Activated CD8-positive, alpha-beta memory T cell treated with anti-CD3 and anti-CD28 coated beads for 36 hours (primary cell): ENCODE measurements around the gene STK4. TPM values are rescaled to one million over a fixed set of nuclear protein-coding genes. Genes with fewer than 3 reads are reported as not detected.

ENCODE experiments used
- CTCF ChIA-PET: fragments of 350-600 bp; sonication (Branson Sonifier 250); formaldehyde crosslinking; loops from one replicate; lab custom pipeline; 2021; ENCODE audit warnings: antibody characterized with exemption; lab: Charles Lee
- POLR2A ChIA-PET: fragments of 350-600 bp; sonication (Branson Sonifier 250); formaldehyde crosslinking; loops from one replicate; lab custom pipeline; 2021; ENCODE audit warnings: antibody characterized with exemption; lab: Charles Lee
- total RNA-seq, 2 experiments: library from RNA; stranded (reverse); gene quantifications; one replicate each; pipeline ENCODE4 v1.2.3, GENCODE V29; 2021

Gene STK4
- total RNA-seq, 2 experiments from 2014 or later, result 179 to 190 TPM

DNA sequence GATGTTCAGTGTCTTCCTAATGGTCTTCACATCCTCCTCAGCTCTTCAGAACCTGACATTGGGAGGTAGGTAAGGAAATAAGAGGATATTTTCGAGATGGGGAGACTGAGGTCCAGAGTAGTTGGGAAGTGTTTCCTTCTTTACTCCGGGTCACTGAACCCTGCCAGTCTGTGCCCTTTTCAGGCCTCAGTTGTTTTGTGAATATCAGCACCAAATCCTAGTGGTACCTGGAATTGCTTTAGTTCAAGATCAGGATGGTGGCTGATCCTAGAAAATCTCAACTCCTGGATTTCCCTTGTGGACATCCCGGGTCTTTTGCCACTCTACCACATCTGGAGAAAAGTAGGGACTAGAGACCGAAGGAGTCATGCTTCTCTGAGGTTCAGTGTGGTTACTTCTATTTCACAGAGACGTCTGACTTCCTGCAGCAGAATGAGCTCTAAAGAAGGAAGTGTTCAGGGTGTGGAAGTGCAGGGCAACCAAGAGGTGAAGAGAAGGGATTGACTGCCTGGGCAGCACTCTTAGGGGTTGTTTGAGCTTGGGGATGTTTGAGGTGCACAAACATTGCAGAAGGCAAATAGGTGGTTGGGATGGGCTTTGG, 995 bp downstream of the STK4 start:
- ChIA-PET POLR2A (interaction anchor here (1.4 to 2.5 kb wide), 2 partner anchors 11 to 82 kb away, joined by 7 to 8 read pairs; partner anchors contain the start of gene YWHAB), CTCF (interaction anchor here (0.6 to 2.5 kb wide), 2 partner anchors 11 to 38 kb away, joined by 5 to 8 read pairs; no protein-coding TSS in a partner anchor)

DNA sequence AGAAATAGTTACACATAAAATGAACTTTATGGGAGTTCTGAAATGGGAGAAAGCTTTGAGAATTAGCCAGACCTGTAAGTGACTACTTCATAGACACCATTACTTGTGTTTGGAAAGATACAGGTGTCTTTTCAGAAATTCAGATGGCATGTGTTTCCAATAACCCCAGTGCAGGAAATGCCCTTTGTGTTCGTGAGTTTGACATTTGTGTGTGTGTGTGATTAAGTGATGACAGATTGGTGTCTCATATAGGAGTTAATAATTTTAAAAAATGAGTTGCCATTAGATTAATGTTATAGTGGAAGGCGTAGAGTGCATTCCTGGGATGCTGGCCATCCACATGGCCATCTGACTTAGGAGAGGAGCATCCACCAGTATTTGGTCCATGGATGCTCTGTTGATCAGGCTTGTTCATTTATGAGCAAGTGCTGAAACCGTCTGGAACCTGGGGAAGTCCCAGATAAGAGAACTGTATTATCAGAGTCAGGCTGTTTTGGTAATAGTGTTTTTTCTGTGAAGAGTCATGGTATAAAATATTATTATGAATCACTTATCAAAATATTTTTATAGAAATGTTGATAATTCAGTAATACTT, 3.1 kb downstream of the STK4 start:
- ChIA-PET POLR2A (interaction anchor here (0.7 to 2.0 kb wide), 2 partner anchors 9 to 72 kb away, joined by 3 to 8 read pairs; partner anchors contain the start of gene TOMM34), CTCF (no interaction called here)

DNA sequence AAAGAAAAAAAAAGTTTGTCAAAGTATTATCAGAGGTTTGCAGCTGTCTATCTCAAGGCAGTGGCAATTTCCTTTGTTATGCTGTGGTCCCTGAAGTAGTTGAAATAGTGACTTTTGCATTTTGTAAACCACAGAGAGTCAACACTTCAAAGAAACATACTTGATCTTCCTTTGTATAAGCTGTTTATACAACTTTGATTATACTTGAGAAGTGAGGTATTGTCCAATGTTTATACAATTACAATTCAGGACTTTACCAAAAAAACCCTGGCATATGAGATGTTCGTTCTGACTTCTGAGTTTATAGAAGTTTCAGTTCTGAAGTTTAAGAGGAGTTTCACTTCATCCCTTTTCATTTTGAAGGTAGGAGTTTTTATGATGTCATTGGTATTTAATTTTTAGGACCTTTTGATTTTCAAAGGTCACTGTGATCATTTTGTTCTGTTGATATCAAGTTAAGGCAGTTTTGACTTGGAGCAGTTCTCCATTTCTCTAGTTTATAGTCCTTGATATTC, 4.0 kb downstream of the STK4 start:
- ChIA-PET POLR2A (interaction anchor here (0.6 to 2.0 kb wide), 4 partner anchors 10 to 43 kb away, joined by 3 to 8 read pairs (median 4); partner anchors contain the start of gene TOMM34), CTCF (interaction anchor here (1.3 to 1.5 kb wide), 3 partner anchors 9 to 23 kb away, joined by 4 to 8 read pairs (median 6); partner anchors contain the start of gene TOMM34)

DNA sequence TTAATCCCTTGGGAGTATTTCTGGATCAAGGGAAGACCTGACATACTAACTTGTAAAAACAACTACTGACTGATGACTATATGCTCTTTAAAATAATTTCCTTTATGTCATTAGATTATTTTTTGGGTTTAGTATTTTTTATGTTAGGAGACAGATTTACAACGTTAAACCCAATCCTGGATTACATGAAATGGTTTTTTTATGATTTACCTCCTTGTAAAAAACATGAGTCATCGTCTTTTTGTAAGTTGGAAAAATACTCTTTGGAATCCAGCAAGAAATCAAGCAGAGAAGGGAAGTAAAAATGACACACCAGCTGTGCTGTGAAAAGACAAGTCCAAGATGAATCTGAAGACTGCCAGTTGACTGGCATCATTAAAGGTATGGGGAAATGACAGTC, 6.7 kb downstream of the STK4 start:
- POLR2A ChIA-PET, result no interaction called here

DNA sequence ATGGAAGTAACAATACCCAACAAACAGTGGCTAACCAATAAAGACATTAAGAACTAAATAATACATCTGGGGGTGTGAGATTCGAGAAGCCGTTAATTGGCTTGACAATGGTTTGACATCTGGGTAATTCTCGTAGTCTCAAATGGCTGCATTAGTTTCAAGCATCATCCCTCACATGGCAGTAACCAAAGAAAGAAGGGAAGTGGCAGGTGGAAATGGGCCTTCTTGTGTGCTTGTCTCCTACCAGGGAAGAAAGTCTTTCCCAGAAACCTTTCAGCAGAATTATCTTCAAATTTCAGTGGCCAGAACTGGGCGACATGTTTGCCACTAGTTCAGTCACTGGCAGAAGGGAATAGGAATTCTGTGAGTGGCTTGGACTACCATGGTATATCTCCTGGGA, 10.4 kb downstream of the STK4 start:
- ChIA-PET POLR2A (no interaction called here), CTCF (interaction anchor here (0.5 to 1.3 kb wide), 3 partner anchors 17 to 342 kb away, joined by 3 to 4 read pairs (median 4); no protein-coding TSS in a partner anchor)

More for the DNA sequence above, 6.7 kb downstream of the STK4 start:
- CTCF ChIA-PET, result no interaction called here

DNA sequence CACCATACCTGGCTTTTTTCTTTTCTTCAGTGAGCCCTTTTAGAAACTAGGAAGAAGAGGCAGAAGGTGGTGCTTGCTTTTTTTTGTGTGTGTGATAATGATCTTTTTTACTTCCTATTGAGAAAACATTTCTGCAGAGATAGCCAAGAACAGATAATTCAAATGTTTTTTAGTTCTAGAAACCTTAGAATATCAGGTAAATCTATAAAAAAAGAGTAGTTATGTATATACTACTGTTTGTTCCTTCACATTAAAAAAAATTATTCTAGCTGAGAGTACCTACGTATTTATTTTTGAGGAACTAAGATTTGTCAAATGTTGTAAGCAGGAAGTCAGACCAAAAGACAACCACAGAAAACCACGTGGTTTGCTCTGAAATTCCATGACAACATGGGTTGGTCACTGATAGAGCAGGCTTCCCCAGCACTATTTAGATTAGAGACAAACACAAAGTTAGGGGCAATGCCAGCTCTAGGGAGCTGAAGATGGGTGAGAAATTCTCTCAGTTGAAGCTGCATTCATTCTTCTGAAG, 12.8 kb downstream of the STK4 start:
- ChIA-PET CTCF (interaction anchor here (0.5 to 2.1 kb wide), 3 partner anchors 12 to 1210 kb away, joined by 4 to 8 read pairs (median 5); partner anchors contain the start of gene STK4), POLR2A (interaction anchor here (2.1 to 2.3 kb wide), 2 partner anchors 12 to 19 kb away, joined by 8 to 13 read pairs; partner anchors contain the start of genes STK4 and TOMM34)

DNA sequence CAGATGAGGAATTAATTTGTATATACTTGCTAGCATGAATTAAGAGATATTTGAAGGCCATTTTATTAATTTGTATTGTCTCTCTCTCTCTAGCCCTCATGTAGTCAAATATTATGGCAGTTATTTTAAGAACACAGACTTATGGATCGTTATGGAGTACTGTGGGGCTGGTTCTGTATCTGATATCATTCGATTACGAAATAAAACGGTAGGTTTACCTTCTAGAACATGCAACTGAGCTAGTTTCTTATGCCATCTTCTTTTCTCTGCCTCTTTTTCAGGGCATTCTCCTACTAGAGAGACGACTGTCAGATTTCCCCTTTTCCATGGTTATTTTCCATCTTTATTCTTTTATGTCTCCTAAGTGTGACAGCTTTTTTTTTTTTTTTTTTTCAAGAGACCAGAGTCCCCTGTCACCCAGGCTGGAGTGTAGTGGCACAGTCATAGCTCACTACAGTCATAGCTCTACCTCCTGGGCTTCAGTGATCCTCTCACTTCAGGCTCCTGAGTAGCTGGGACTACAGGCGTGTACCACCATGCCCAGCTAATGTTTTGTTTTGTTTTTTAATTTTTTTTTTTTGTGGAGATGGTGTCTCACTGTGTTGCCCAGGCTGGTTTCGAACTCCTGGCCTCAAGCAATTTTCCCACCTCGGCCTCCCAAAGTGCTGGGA, 15.6 kb downstream of the STK4 start:
- POLR2A ChIA-PET, result interaction anchor here (0.6 kb wide), 2 partner anchors 11 to 15 kb away, joined by 3 to 4 read pairs; no protein-coding TSS in a partner anchor
- CTCF ChIA-PET, result interaction anchor here (0.6 to 0.9 kb wide), 2 partner anchors 71 to 130 kb away, joined by 4 to 5 read pairs; no protein-coding TSS in a partner anchor

DNA sequence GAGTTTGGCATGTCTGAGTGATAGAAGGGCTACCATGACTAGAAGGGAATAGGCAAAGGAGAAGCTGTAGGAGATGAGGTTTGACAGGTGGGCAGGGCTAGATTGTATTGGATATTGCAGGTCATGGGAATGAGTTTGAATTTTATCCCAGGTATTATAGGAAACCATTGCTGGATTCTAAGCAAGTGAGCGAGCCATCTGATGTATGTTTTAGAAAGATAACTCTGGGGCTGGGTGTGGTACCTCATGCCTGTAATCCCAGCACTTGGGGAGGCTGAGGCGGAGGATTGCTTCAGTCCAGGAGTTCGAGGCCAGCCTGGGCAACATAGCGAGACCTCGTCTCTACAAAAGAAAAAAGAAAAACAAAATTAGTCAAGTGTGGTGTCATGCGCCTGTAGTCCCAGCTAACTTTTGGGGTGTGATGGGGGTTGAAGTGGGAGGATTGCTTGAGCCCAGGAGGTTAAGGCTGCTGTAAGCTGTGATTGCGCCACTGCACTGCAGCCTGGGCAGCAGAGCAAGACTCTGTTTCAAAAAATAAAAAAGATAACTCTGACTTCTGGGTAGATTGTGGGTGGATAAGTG, 16.9 kb downstream of the STK4 start:
- ChIA-PET CTCF (no interaction called here), POLR2A (no interaction called here)

DNA sequence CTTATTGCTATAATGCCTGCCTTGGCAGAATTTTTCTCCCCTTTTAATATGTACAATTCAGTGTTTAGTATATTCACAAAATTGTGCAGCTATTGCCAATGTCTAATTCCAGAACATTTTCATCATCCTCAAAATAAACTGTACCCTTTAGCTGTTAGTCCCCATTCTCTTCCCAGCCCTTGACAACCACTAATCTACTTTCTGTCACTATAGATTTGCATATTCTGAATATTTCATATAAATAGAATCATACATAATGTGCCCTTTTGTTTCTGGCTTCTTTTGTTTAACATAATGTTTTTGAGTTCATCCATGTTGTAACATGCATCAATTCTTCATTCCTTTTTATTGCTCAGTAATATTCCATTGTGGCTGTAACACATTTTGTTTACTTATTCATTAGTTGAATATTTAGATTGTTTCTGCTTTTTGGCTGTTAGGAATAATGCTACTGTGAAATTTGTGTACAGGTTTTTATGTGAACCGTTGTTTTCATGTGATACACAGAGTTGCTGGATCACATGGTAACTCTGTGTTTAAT, 22.4 kb downstream of the STK4 start:
- POLR2A ChIA-PET, result no interaction called here
- CTCF ChIA-PET, result no interaction called here

DNA sequence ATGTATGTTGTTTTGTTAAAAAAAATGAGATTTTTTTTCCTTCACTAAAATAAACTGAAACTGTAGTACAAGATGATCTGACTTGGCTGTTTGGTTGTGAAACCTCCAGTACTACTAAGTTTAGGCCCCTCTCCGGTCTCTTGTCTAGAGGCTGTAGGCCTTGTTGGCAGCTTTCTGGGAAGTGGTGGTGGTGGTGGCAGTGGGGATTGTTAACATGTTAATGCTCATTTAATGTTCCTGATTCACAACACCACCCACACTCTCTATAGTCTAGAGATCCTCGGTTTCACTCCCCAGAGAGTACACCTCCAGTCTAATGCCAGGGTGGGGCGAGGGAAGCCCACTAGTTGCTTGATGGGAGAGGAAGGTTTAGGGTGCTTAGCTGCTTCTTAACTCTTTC, 24.1 kb downstream of the STK4 start:
- CTCF ChIA-PET, result interaction anchor here (0.6 kb wide), 1 partner anchor 22 kb away, joined by 3 read pairs; no protein-coding TSS in a partner anchor
- POLR2A ChIA-PET, result interaction anchor here (1.0 to 1.1 kb wide), 2 partner anchors 20 to 31 kb away, joined by 3 read pairs; partner anchors contain the start of gene TOMM34

DNA sequence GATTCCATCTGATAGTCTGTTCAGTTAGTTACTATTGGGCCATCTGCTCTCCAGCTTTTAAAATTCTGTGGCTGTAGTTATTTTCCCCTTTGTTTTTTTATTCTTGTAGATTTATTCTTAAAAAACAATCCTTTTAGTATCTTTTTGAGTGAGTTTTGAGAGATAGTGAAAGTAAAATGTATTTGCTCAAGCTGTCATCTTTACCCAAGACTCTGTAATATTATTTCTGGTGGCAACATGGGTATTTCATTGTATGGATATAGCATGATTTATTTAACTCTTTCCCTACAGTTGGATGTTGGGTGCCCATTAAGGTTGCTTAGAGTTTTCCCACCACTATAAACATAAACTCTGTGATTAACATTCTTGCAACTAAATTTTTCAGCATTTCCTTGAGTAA, 24.6 kb downstream of the STK4 start:
- POLR2A ChIA-PET, result interaction anchor here (1.0 to 1.1 kb wide), 2 partner anchors 20 to 31 kb away, joined by 3 read pairs; partner anchors contain the start of gene TOMM34
- CTCF ChIA-PET, result interaction anchor here (0.6 kb wide), 1 partner anchor 21 kb away, joined by 3 read pairs; no protein-coding TSS in a partner anchor

DNA sequence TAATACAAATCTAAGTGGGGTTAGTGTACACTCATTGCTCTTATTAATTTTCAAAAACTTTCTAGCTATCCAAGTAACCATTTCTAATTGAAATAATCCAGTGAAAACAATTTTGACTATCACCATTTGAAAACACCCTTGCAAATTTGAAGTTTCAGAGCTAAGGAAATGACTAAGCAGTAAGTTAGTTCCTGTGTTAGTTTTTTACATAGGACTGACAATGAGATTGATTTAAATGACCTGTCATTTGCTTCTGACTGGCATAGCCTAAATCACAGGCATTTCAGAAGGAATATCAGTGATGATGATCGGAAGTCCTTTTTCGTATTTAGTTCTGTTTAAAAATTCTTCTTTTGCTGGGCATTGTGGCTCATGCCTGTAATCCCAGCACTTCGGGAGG, 27.0 kb downstream of the STK4 start:
- ChIA-PET POLR2A (interaction anchor here (0.6 kb wide), 1 partner anchor 12 kb away, joined by 4 read pairs; no protein-coding TSS in a partner anchor), CTCF (interaction anchor here (0.6 to 1.7 kb wide), 4 partner anchors 16 to 32 kb away, joined by 3 to 6 read pairs (median 4); no protein-coding TSS in a partner anchor)

DNA sequence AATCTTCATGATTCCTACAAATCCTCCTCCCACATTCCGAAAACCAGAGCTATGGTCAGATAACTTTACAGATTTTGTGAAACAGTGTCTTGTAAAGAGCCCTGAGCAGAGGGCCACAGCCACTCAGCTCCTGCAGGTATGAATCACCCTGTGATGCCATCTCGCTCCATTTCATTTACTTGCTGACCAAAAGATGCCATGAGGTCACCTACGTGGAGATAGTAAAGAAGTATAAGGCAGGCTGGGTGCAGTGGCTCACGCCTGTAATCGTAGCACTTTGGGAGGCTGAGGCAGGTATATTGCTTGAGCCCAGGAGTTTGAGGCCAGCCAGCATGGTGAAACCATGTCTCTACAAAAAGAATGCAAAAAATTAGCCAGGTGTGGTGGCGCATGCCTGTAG, 30.9 kb downstream of the STK4 start:
- CTCF ChIA-PET, result interaction anchor here (1.2 to 1.7 kb wide), 2 partner anchors 10 to 15 kb away, joined by 3 to 4 read pairs; no protein-coding TSS in a partner anchor
- POLR2A ChIA-PET, result interaction anchor here (0.6 to 1.4 kb wide), 2 partner anchors 15 to 37 kb away, joined by 3 to 4 read pairs; partner anchors contain the start of gene TOMM34

DNA sequence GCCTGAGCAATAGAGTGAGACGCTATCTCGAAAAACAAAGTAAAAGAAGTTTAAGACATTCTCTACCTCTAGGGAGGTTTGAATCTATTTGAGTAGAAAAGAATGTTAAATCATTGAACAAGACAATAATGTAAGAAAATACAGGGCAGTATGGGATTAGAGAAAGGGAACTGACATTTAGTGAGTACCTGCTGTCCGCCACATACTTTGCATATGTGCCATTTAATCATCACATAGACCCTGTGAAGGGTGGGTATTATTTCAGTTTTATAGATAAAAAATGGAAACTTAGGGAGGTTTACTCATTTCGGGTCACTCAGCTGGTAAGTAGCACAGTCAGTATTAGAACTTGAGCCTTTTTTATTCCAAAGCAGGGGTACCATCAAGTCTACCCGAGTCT, 31.4 kb downstream of the STK4 start:
- ChIA-PET CTCF (interaction anchor here (1.2 to 1.3 kb wide), 3 partner anchors 9 to 98 kb away, joined by 3 to 5 read pairs (median 3); no protein-coding TSS in a partner anchor), POLR2A (interaction anchor here (0.6 kb wide), 1 partner anchor 16 kb away, joined by 4 read pairs; no protein-coding TSS in a partner anchor)

DNA sequence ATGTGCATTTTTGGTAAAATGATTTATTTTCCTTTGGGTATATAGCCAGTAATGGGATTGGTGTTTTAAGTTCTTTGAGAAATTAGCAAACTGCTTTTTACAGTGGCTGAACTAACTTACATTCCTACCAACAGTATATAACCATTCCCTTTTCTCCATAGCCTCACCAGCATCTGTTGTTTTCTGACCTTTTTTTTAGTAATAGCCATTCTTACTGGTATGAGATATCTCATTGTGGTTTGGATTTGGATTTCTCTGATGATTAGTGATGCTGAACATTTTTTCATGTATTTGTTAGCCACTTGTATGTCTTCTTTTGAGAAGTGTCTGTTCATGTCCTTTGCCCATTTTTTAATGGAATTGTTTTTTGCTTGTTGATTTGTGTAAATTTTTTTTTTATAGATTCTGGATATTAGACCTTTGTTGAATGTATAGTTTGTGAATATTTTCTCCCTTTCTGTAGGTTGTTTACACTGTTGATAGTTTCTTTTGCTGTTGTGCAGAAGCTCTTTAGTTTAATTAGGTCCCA, 42.3 kb downstream of the STK4 start:
- CTCF ChIA-PET, result no interaction called here
- POLR2A ChIA-PET, result no interaction called here

DNA sequence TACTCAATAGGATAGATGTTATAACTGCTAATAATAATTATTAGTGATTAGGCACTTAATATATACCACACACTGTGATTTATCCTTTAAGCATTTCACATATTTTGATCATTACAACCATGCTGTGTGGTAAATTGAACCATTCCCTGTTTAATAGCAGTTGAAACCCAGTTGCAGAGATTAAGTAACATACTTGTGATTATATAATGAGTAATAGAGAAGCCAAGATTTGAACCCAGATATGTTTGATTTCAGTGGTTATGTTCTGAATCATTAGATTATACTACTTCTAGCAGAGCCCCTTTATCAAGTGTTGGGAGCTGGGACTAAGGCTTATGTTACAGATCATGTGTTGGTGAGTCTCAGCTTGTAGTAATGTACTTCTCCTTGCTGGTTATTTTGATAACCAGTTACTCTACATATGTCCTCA, 44.1 kb downstream of the STK4 start:
- POLR2A ChIA-PET, result no interaction called here
- CTCF ChIA-PET, result interaction anchor here (0.7 to 2.2 kb wide), 6 partner anchors 10 to 280 kb away, joined by 3 to 8 read pairs (median 4); no protein-coding TSS in a partner anchor

DNA sequence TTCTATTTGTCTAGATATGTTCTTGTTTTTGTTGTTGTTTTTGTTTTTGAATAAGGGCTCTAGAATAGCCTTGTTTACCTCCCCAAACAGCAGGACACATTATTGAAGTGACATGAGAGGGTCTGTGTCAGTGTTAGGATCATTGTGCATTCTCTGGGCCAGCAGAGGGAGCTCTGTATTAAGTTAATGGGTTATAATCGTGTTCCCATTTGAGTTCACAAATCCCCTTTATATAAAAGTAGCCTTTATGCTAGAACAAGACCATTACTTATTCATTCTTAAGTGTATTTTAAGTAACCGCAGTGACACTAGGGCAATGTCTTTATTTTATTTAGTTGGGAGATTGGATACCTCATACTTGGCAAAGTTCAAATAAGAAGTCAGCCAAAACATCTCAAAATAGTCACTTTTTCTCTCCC, 44.8 kb downstream of the STK4 start:
- CTCF ChIA-PET, result interaction anchor here (0.7 to 2.2 kb wide), 10 partner anchors 11 to 429 kb away, joined by 3 to 8 read pairs (median 4); no protein-coding TSS in a partner anchor
- POLR2A ChIA-PET, result no interaction called here
